H1 (cell line): ENCODE measurements around the gene SLC22A2. TPM values are rescaled to one million over a fixed set of nuclear protein-coding genes. Genes with fewer than 3 reads are reported as not detected.

Experiments used
- CTCF ChIA-PET: fragments of 300-600 bp; sonication (Branson Sonifier 250); formaldehyde crosslinking; loops from one replicate; lab custom pipeline; 2021; ENCODE audit not compliant: partially characterized antibody; lab: Charles Lee
- POLR2A ChIA-PET: fragments of 300-600 bp; sonication (Branson Sonifier 250); formaldehyde crosslinking; loops from one replicate; lab custom pipeline; 2021; ENCODE audit warnings: inconsistent platforms; ENCODE audit not compliant: partially characterized antibody; lab: Charles Lee
- DNase-seq, 2 experiments: peaks; one replicate each; pipeline versions ENCODE4 v3.0.0 to v3.0.0-alpha.2; 2010 to 2022; ENCODE audit warnings: low spot score in 2 of 2, low read depth in 1 of 2, mixed read lengths in 1 of 2
- FAIRE-seq: peaks from 2 replicates; lab custom pipeline; 2011; peaks lifted over from hg19 to GRCh38; lab: Jason Lieb, UNC
- H2AFZ ChIP-seq: 2 replicates; pipeline ENCODE4 v1.8.1; 2012; ENCODE audit warnings: low read length, inconsistent platforms
- H2AK5ac ChIP-seq: 2 replicates; pipeline ENCODE4 v1.6.1; 2013; ENCODE audit warnings: low read depth, low read length
- H2BK120ac ChIP-seq: replicated peaks from 2 replicates; pipeline ENCODE3; 2013; ENCODE audit warnings: low read depth, low read length, inconsistent platforms
- H2BK12ac ChIP-seq: 2 replicates; pipeline ENCODE4 v1.6.1; 2013; ENCODE audit warnings: low read depth, low read length
- H2BK15ac ChIP-seq: 2 replicates; pipeline ENCODE4 v1.6.1; 2013; ENCODE audit warnings: low read length
- H2BK20ac ChIP-seq: 2 replicates; pipeline ENCODE4 v1.6.1; 2013; ENCODE audit warnings: low read length
- H2BK5ac ChIP-seq: 2 replicates; pipeline ENCODE4 v1.6.1; 2013; ENCODE audit warnings: low read depth, low read length
- H3K14ac ChIP-seq: 2 replicates; pipeline ENCODE4 v1.6.1; 2013; ENCODE audit warnings: inconsistent platforms; ENCODE audit not compliant: insufficient read length
- H3K18ac ChIP-seq: 2 replicates; pipeline ENCODE4 v1.6.1; 2013; ENCODE audit warnings: low read length; ENCODE audit errors: extremely low read depth
- H3K23ac ChIP-seq: 2 replicates; pipeline ENCODE4 v1.6.1; 2013; ENCODE audit warnings: inconsistent platforms; ENCODE audit not compliant: insufficient read length
- H3K23me2 ChIP-seq: 2 replicates; pipeline ENCODE4 v1.6.1; 2013; ENCODE audit warnings: low read depth, low read length
- H3K27ac ChIP-seq: 2 replicates; pipeline ENCODE4 v1.6.1; 2011; ENCODE audit warnings: low read depth, low read length, inconsistent platforms
- H3K27me3 ChIP-seq, 4 experiments: replicated peaks in 1 of 4; 1 replicate in 1 of 4; 2 replicates in 3 of 4; pipeline versions ENCODE4 v1.6.1 to v1.8.1; 2011 to 2013; ENCODE audit warnings: low read length in 3 of 4, mild to moderate bottlenecking in 3 of 4, inconsistent platforms in 2 of 4, mixed read lengths in 2 of 4, moderate library complexity in 1 of 4; ENCODE audit not compliant: control insufficient read depth in 3 of 4, insufficient read depth in 3 of 4; ENCODE audit errors: extremely low read depth in 1 of 4
- H3K36me3 ChIP-seq, 4 experiments: 2 replicates each; pipeline versions ENCODE4 v1.6.1 to v1.8.1; 2011 to 2013; ENCODE audit warnings: mild to moderate bottlenecking in 4 of 4, low read length in 3 of 4, moderate library complexity in 2 of 4, control low read depth in 1 of 4, inconsistent platforms in 1 of 4; ENCODE audit not compliant: insufficient read depth in 4 of 4, control insufficient read depth in 2 of 4
- H3K4ac ChIP-seq: replicated peaks from 2 replicates; pipeline ENCODE3; 2013; ENCODE audit warnings: low read length, low read depth, mixed read lengths, inconsistent platforms; ENCODE audit not compliant: insufficient read length
- H3K4me1 ChIP-seq, 4 experiments: replicated peaks in 1 of 4; 1 replicate in 1 of 4; 2 replicates in 3 of 4; pipeline versions ENCODE4 v1.6.1 to v1.8.1; 2011 to 2013; ENCODE audit warnings: low read length in 3 of 4, inconsistent platforms in 2 of 4, mixed read lengths in 1 of 4; ENCODE audit not compliant: insufficient read depth in 4 of 4, control insufficient read depth in 3 of 4
- H3K4me2 ChIP-seq, 2 experiments: 2 replicates each; pipeline versions ENCODE4 v1.6.1 to v1.8.1; 2011 to 2013; ENCODE audit warnings: low read depth in 2 of 2, low read length in 2 of 2, control low read depth in 1 of 2, inconsistent platforms in 1 of 2, mild to moderate bottlenecking in 1 of 2; ENCODE audit not compliant: insufficient read depth in 1 of 2
- H3K4me3 ChIP-seq, 4 experiments: fragments of 200-600, 300-600 bp in 1 of 4; sonication (generic), shearing (Covaris generic), sonication (Bioruptor Twin) in 1 of 4; 2 replicates each; pipeline versions ENCODE4 v1.5.1 to v1.8.1; 2011 to 2016; ENCODE audit warnings: low read length in 4 of 4, low read depth in 3 of 4, control low read depth in 2 of 4, inconsistent platforms in 2 of 4, mild to moderate bottlenecking in 2 of 4, mixed read lengths in 1 of 4, moderate library complexity in 1 of 4; ENCODE audit not compliant: insufficient read depth in 2 of 4; ENCODE audit errors: extremely low read depth in 1 of 4
- H3K56ac ChIP-seq: replicated peaks from 2 replicates; pipeline ENCODE3; 2013; ENCODE audit warnings: low read depth, mild to moderate bottlenecking, mixed read lengths, low read length, inconsistent platforms; ENCODE audit not compliant: insufficient read length
- H3K79me1 ChIP-seq: 2 replicates; pipeline ENCODE4 v1.6.1; 2013; ENCODE audit warnings: low read depth, low read length, control low read depth
- H3K79me2 ChIP-seq, 2 experiments: 2 replicates each; pipeline versions ENCODE4 v1.6.1 to v1.8.1; 2012 to 2013; ENCODE audit warnings: low read length in 2 of 2, mild to moderate bottlenecking in 2 of 2, inconsistent platforms in 1 of 2; ENCODE audit not compliant: insufficient read depth in 2 of 2, control insufficient read depth in 1 of 2
- H3K9ac ChIP-seq, 4 experiments: replicated peaks in 1 of 4; 1 replicate in 1 of 4; 2 replicates in 3 of 4; pipeline versions ENCODE4 v1.6.1 to v1.8.1; 2011 to 2013; ENCODE audit warnings: low read depth in 3 of 4, low read length in 3 of 4, control low read depth in 2 of 4, mild to moderate bottlenecking in 2 of 4, moderate library complexity in 2 of 4, inconsistent platforms in 1 of 4; ENCODE audit errors: extremely low read depth in 1 of 4
- H3K9me3 ChIP-seq, 2 experiments: 2 replicates each; pipeline versions ENCODE4 v1.6.1 to v1.8.1; 2012 to 2013; ENCODE audit warnings: mild to moderate bottlenecking in 2 of 2, moderate library complexity in 2 of 2, control low read depth in 1 of 2, inconsistent platforms in 1 of 2, low read depth in 1 of 2, low read length in 1 of 2, mixed read lengths in 1 of 2; ENCODE audit not compliant: insufficient read depth in 2 of 2
- H4K20me1 ChIP-seq, 2 experiments: replicated peaks in 1 of 2; 2 replicates each; pipeline versions ENCODE3 to v1.8.1; 2011 to 2013; ENCODE audit warnings: inconsistent platforms in 2 of 2, low read length in 2 of 2, mild to moderate bottlenecking in 1 of 2; ENCODE audit not compliant: insufficient read depth in 2 of 2, control insufficient read depth in 1 of 2
- H4K5ac ChIP-seq: 2 replicates; pipeline ENCODE4 v1.6.1; 2013; ENCODE audit warnings: low read length, low read depth, mixed read lengths, inconsistent platforms; ENCODE audit not compliant: insufficient read length
- H4K8ac ChIP-seq: 2 replicates; pipeline ENCODE4 v1.8.0; 2013; ENCODE audit warnings: mild to moderate bottlenecking, moderate library complexity, low read length, inconsistent platforms; ENCODE audit not compliant: insufficient read depth; ENCODE audit errors: extremely low read depth
- H4K91ac ChIP-seq: replicated peaks from 2 replicates; pipeline ENCODE3; 2013; ENCODE audit warnings: low read length, mixed read lengths, inconsistent platforms; ENCODE audit not compliant: insufficient read length
- ASH2L ChIP-seq: fragments of 200-600, 300-600 bp; sonication (generic); IDR thresholded peaks from one replicate; pipeline ENCODE4 v1.7.1; 2017; ENCODE audit warnings: low read length
- WGBS, 2 experiments: shearing (Covaris generic) in 1 of 2; methylation state at CpG; one replicate each; pipeline versions ENCODE4 v1.1.6 to v1.1.7; 2013 to 2015; ENCODE audit warnings: low lambda C conversion rate in 2 of 2, mixed read lengths in 2 of 2, inconsistent platforms in 1 of 2, low coverage in 1 of 2, missing lambda C conversion rate in 1 of 2; ENCODE audit not compliant: insufficient replicate concordance in 2 of 2, insufficient coverage in 1 of 2, insufficient read length in 1 of 2; ENCODE audit errors: extremely low coverage in 1 of 2, missing lambda C conversion rate in 1 of 2; 5-methylcytosine and 5-hydroxymethylcytosine counted together
- polyA plus RNA-seq, 7 experiments: library from polyadenylated mRNA; depleted of rRNA in 3 of 7; stranded (reverse) in 5 of 7; unstranded in 2 of 7; fragments of >200 nt in 5 of 7; fragments of 200-250 nt in 2 of 7; gene quantifications; 1 replicate in 5 of 7; 2 replicates in 1 of 7; 4 replicates in 1 of 7; pipeline versions ENCODE4 v1.2.1 to v1.2.3, GENCODE V29; 2011 to 2013; ENCODE audit warnings: missing spikeins in 2 of 7, mixed read lengths in 2 of 7
- total RNA-seq: library from RNA; stranded (reverse); fragmentation: NEBNext Ultra II Directional; extraction: Animal tissue kit (Norgen Biotek cat#: 25700); gene quantifications from 2 replicates; pipeline ENCODE4 v1.2.1, GENCODE V29; 2021

SLC22A2 gene
- total and polyA plus RNA-seq, 2 of the 8 experiments (the other 6 are each of a cell fraction or from before 2014, with no cell fraction given), result 0.23 to 1.4 TPM

GRCh38 chr6:160190081-160190480 is 68.5 kb downstream of the SLC22A2 start:
- no peak overlapping the region for H3K18ac ChIP-seq
- WGBS, 2 experiments, result 78% methylated on average over 1 of the region's 1 CpG; no CpG with 5 or more reads in 1 of the 2 experiments
- H3K14ac ChIP-seq, result no peak overlapping the region
- no peak overlapping the region for H4K8ac ChIP-seq
- DNase-seq (no peak), FAIRE-seq (no peak)
- CTCF ChIA-PET, result interaction anchor here (0.6 kb wide), 2 partner anchors 337 to 413 kb away, joined by 3 read pairs; no protein-coding TSS in a partner anchor
- H2BK20ac ChIP-seq, result no peak overlapping the region
- no peak overlapping the region for H2BK15ac ChIP-seq
- no peak overlapping the region for H3K27ac ChIP-seq
- no peak overlapping the region for H3K4me2 ChIP-seq
- no peaks in the 10 kb centered on the region for H3K79me1 ChIP-seq
- H2BK120ac ChIP-seq, result no peak overlapping the region
- H4K91ac ChIP-seq, result no peak overlapping the region
- no peaks in the 10 kb centered on the region for H3K27me3 ChIP-seq
- POLR2A ChIA-PET, result no interaction called here
- H2BK5ac ChIP-seq, result no peak overlapping the region
- no peaks in the 10 kb centered on the region for H3K79me2 ChIP-seq
- H3K23ac ChIP-seq, result no peak overlapping the region
- H3K4me1 ChIP-seq, result no peaks in the 10 kb centered on the region
- H3K4me3 ChIP-seq, result no peak overlapping the region
- TF ChIP-seq ASH2L, result no peak
- H3K4ac ChIP-seq, result no peak overlapping the region
- no peaks in the 10 kb centered on the region for H3K23me2 ChIP-seq
- no peak overlapping the region for H3K56ac ChIP-seq
- H2BK12ac ChIP-seq, result no peak overlapping the region
- no peaks in the 10 kb centered on the region for H4K20me1 ChIP-seq
- no peaks in the 10 kb centered on the region for H3K36me3 ChIP-seq
- no peaks in the 10 kb centered on the region for H3K9me3 ChIP-seq
- no peak overlapping the region for H2AK5ac ChIP-seq
- no peak overlapping the region for H4K5ac ChIP-seq
- H2AFZ ChIP-seq, result no peak overlapping the region
- H3K9ac ChIP-seq, result no peak overlapping the region
